ENCODE measurements around the gene GGTLC2.

GRCh38 chr22:22694106-22694505 lies 49.7 kb downstream of the GGTLC2 start:
- TF ChIP-seq CTCF (IDR thresholded peaks at IDR 0.05) (no peak), POLR2A (IDR thresholded peaks at IDR 0.05) (no peak)

All from heart left ventricle (tissue), 13 donors.